ENCODE measurements around the gene CMYA5. TPM values are rescaled to one million over a fixed set of nuclear protein-coding genes. Genes with fewer than 3 reads are reported as not detected.
"Not testable (repeated sequence)": the region's sequence is repeated elsewhere in the genome, so short reads cannot be mapped to it uniquely, and the experiment has no call there.

Gene CMYA5
- total RNA-seq, 2 donors from 2014 or later: 1.6 to 3.3 TPM

DNA sequence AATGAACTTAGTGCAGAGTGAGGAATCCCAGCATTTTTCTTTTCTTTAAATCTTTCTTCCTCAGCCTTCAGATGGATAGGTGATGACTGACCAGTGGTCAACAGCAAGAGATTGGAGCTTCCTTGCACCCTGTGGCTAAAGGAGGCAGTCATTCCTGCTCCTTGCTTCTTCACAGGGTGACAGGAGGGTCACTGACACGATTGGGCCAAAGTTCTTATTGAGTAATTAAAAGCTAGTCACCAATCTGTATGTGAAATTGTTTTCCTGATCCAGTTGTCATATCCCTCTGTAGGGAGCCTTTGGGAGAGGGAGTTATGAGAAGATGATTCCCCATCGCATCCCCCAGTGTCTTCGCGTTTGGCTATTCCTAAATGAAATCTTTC is 85.2 kb downstream of the CMYA5 start:
- Histone ChIP-seq H3K36me3 (replicated peaks in 1 of 2; ENCODE audit: insufficient read depth in 1 of 2, low read depth in 2 of 2) (no peaks in the 10 kb centered on the region), H3K4me1 (no peaks in the 10 kb centered on the region), H3K9me3 (no peaks in the 10 kb centered on the region), H3K4me3 (no peak overlapping the region), H3K27ac (no peak overlapping the region), H3K27me3 (no peaks in the 10 kb centered on the region)
- intact Hi-C loops (cut with DNase I): no loop called here
- ATAC-seq: no peak
- TF ChIP-seq POLR2A (IDR thresholded peaks at IDR 0.05): no peak
- TF ChIP-seq, protein P1, sequence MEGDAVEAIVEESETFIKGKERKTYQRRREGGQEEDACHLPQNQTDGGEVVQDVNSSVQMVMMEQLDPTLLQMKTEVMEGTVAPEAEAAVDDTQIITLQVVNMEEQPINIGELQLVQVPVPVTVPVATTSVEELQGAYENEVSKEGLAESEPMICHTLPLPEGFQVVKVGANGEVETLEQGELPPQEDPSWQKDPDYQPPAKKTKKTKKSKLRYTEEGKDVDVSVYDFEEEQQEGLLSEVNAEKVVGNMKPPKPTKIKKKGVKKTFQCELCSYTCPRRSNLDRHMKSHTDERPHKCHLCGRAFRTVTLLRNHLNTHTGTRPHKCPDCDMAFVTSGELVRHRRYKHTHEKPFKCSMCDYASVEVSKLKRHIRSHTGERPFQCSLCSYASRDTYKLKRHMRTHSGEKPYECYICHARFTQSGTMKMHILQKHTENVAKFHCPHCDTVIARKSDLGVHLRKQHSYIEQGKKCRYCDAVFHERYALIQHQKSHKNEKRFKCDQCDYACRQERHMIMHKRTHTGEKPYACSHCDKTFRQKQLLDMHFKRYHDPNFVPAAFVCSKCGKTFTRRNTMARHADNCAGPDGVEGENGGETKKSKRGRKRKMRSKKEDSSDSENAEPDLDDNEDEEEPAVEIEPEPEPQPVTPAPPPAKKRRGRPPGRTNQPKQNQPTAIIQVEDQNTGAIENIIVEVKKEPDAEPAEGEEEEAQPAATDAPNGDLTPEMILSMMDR (IDR thresholded peaks at IDR 0.05): no peak
- DNase-seq: no peak
- 77 to 79% methylated on average over 4 of the region's 4 CpGs for WGBS, 2 donors

DNA sequence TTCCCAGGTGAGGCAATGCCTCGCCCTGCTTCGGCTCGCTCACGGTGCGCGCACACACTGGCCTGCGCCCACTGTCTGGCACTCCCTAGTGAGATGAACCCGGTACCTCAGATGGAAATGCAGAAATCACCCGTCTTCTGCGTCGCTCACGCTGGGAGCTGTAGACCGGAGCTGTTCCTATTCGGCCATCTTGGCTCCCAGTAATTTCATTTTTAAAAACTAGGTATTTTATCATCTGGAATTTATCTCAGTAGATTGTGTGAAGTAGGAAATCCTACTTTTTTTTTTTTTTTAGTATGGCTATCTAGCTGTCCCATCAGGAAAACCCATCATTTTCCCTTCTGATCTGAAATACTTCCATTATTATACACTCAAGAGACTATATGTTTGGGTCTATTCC is 95.1 kb downstream of the CMYA5 start:
- H3K4me3 ChIP-seq; H3K4me1 ChIP-seq; DNase-seq; H3K9me3 ChIP-seq; intact Hi-C loops (cut with DNase I); H3K27me3 ChIP-seq; H3K27ac ChIP-seq; ATAC-seq; H3K36me3 ChIP-seq (replicated peaks in 1 of 2; ENCODE audit: insufficient read depth in 1 of 2, low read depth in 2 of 2): not testable (repeated sequence)
- peak in 1 of 3 donors; percentile 29 for TF ChIP-seq POLR2A (IDR thresholded peaks at IDR 0.05)
- 52 to 62% methylated on average over 5 to 7 of the region's 14 CpGs for WGBS, 2 donors

DNA sequence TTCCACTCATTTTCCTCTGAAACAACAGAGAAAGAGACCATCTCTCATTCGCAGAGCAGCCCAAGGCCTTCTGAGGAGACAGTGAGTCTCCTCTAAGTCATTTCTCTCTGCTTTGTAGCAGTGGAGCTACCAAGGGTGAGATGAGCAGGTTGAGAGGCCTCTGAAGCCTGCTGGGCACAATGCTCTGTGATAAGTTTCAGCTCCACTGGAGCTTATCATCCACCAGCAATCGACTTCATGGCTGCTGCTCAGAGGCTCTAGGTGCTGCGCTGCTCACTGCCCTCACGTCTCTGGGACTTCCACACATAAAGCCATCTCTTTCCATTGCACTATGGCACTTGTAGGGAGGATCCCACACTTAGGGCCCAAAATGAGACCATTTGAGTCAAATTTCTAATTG is 96.3 kb downstream of the CMYA5 start:
- intact Hi-C loops (cut with DNase I): no loop called here
- no peaks in the 10 kb centered on the region for H3K27me3 ChIP-seq
- DNase-seq (no peak), ATAC-seq (no peak)
- no peaks in the 10 kb centered on the region for H3K4me1 ChIP-seq
- H3K9me3 ChIP-seq: no peaks in the 10 kb centered on the region
- no peaks in the 10 kb centered on the region for H3K36me3 ChIP-seq (replicated peaks in 1 of 2; ENCODE audit: insufficient read depth in 1 of 2, low read depth in 2 of 2)
- H3K27ac ChIP-seq: no peak overlapping the region
- WGBS, 2 donors: 77 to 94% methylated on average over 4 of the region's 4 CpGs
- H3K4me3 ChIP-seq: no peak overlapping the region
- no peak for TF ChIP-seq POLR2A (IDR thresholded peaks at IDR 0.05)
- TF ChIP-seq, protein P1 (IDR thresholded peaks at IDR 0.05): no peak

DNA sequence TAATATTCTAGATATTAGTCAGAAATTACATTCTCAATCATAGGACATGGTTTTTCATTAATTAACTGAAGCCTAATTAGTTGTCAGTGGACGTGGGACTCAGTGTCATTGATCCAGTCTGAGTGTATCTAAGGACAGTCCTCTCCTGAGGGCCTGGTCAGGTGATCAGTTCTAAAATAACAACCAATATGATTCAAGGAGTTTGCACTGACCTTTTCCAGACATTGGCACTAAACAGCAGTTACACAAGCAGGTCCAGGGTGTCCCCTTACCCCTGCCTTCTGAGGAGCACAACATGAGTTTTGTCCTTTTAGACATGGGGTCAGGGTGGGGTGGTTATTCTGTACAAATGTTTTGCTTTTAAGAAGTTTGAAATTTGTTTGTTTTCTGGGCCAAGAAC is 97.8 kb downstream of the CMYA5 start:
- Histone ChIP-seq H3K27ac (no peak overlapping the region), H3K36me3 (replicated peaks in 1 of 2; ENCODE audit: insufficient read depth in 1 of 2, low read depth in 2 of 2) (no peaks in the 10 kb centered on the region), H3K27me3 (no peaks in the 10 kb centered on the region), H3K4me3 (no peak overlapping the region), H3K9me3 (no peaks in the 10 kb centered on the region), H3K4me1 (no peaks in the 10 kb centered on the region)
- 50 to 58% methylated on average over 1 of the region's 1 CpG for whole genome bisulfite sequencing, 2 donors
- DNase-seq: no peak
- no peak for TF ChIP-seq POLR2A (IDR thresholded peaks at IDR 0.05)
- TF ChIP-seq, protein P1 (IDR thresholded peaks at IDR 0.05): no peak
- intact Hi-C loops (cut with DNase I): no loop called here
- no peak for ATAC-seq

DNA sequence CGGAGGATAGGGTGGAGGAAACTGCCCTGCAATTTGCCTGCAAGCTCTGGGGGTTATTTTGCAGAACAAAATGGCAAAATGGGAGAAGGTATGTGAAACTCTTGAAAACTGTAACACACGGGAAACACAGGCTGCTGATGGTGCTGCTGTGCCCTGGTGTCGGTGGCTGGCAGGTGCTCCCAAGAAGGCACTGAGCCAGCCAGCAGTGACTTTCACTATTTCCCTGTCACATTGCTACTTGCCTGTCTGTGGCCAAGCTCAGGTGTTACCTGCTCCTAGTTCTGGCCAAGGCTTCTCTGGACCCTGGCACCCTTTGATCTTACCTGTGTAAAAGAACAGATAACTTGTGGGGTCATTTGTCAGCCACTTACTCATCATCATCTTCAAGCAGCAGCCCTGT is 102.2 kb downstream of the CMYA5 start:
- Histone ChIP-seq H3K27ac (no peak overlapping the region), H3K9me3 (no peaks in the 10 kb centered on the region), H3K4me1 (no peaks in the 10 kb centered on the region), H3K36me3 (replicated peaks in 1 of 2; ENCODE audit: insufficient read depth in 1 of 2, low read depth in 2 of 2) (no peaks in the 10 kb centered on the region), H3K4me3 (no peak overlapping the region), H3K27me3 (no peaks in the 10 kb centered on the region)
- DNase-seq: peak in 3 of 4 donors; percentile 9 to 40 (median 35)
- no peak for ATAC-seq
- WGBS, 2 donors: 33 to 49% methylated on average over 3 of the region's 3 CpGs
- intact Hi-C loops (cut with DNase I): no loop called here
- TF ChIP-seq, protein P1 (IDR thresholded peaks at IDR 0.05): no peak
- TF ChIP-seq POLR2A (IDR thresholded peaks at IDR 0.05): no peak
